ENCODE measurements around the gene FOXS1.

DNA sequence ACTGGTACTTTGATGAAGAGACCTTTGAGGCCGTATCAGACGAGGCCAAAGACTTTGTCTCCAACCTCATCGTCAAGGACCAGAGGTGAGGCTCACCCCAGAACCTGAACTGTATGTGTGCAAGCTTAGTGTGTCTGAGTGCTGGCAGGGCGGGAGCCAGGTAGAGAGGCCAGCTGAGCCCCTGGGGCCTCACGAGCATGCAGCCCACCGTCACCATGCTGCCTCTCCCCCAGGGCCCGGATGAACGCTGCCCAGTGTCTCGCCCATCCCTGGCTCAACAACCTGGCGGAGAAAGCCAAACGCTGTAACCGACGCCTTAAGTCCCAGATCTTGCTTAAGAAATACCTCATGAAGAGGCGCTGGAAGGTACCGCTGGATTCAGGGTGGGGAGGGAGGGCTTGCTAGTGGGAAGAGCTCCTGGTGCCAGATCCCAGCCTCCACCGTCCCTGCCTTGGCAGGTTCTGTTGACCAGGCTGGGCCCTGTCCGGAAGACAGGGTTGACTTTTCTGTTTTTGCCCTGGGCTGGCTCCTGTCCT is 13.6 kb downstream of the FOXS1 start:
- TF ChIP-seq, protein P1, sequence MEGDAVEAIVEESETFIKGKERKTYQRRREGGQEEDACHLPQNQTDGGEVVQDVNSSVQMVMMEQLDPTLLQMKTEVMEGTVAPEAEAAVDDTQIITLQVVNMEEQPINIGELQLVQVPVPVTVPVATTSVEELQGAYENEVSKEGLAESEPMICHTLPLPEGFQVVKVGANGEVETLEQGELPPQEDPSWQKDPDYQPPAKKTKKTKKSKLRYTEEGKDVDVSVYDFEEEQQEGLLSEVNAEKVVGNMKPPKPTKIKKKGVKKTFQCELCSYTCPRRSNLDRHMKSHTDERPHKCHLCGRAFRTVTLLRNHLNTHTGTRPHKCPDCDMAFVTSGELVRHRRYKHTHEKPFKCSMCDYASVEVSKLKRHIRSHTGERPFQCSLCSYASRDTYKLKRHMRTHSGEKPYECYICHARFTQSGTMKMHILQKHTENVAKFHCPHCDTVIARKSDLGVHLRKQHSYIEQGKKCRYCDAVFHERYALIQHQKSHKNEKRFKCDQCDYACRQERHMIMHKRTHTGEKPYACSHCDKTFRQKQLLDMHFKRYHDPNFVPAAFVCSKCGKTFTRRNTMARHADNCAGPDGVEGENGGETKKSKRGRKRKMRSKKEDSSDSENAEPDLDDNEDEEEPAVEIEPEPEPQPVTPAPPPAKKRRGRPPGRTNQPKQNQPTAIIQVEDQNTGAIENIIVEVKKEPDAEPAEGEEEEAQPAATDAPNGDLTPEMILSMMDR (IDR thresholded peaks at IDR 0.05 in 8 of 11, conservative IDR thresholded peaks at IDR 0.05 in 3 of 11): no peak
- TF ChIP-seq POLR2A (IDR thresholded peaks at IDR 0.05) (no peak), POLR2AphosphoS5 (IDR thresholded peaks at IDR 0.05) (no peak)

Data from spleen (tissue), 7 donors.